HepG2 (cell line): ENCODE measurements around the gene SYMPK. TPM values are rescaled to one million over a fixed set of nuclear protein-coding genes. Genes with fewer than 3 reads are reported as not detected.
A peak's percentile ranks its signal among the peaks of the same experiment; 100 is the strongest.

ENCODE experiments used
- BHLHE40 ChIP-seq: IDR thresholded peaks from 2 replicates; pipeline ENCODE4 v1.6.1; 2011; ENCODE audit warnings: low read length, improper control_type of control experiment
- CHCHD3 ChIP-seq: sonication (generic); formaldehyde crosslinking; IDR thresholded peaks from 2 replicates; pipeline ENCODE4 v1.8.0; 2022; ENCODE audit warnings: mild to moderate bottlenecking, missing genetic modification reagents, moderate library complexity
- DPF2 ChIP-seq: sonication (generic); formaldehyde crosslinking; IDR thresholded peaks from 2 replicates; pipeline ENCODE4 v1.4.0; 2020; ENCODE audit warnings: mild to moderate bottlenecking, low read depth, missing genetic modification reagents, borderline replicate concordance
- EED ChIP-seq: sonication (generic); formaldehyde crosslinking; IDR thresholded peaks from 2 replicates; pipeline ENCODE4 v1.5.0; 2020; ENCODE audit warnings: mild to moderate bottlenecking, missing genetic modification reagents
- FOSL1 ChIP-seq: sonication (generic); formaldehyde crosslinking; IDR thresholded peaks from 2 replicates; pipeline ENCODE4 v1.9.0; 2021; ENCODE audit warnings: missing genetic modification reagents, borderline replicate concordance
- FOSL2 ChIP-seq: sonication (generic); formaldehyde crosslinking; IDR thresholded peaks from 2 replicates; pipeline ENCODE4 v1.4.0; 2020; ENCODE audit warnings: missing genetic modification reagents
- GABPB1 ChIP-seq: IDR thresholded peaks from 2 replicates; pipeline ENCODE4 v1.6.1; 2016; ENCODE audit warnings: mild to moderate bottlenecking, missing genetic modification reagents, moderate library complexity, missing compliant biosample characterization
- HMG20A ChIP-seq: IDR thresholded peaks from 2 replicates; pipeline ENCODE4 v1.6.1; 2016; ENCODE audit warnings: borderline replicate concordance
- ISL2 ChIP-seq: sonication (generic); formaldehyde crosslinking; IDR thresholded peaks from 2 replicates; pipeline ENCODE4 v1.5.0; 2020; ENCODE audit warnings: missing genetic modification reagents
- MEF2D ChIP-seq: sonication (generic); formaldehyde crosslinking; IDR thresholded peaks from 2 replicates; pipeline ENCODE4 v1.5.1; 2020; ENCODE audit warnings: mild to moderate bottlenecking, missing genetic modification reagents
- MYNN ChIP-seq: sonication (generic); formaldehyde crosslinking; IDR thresholded peaks from 2 replicates; pipeline ENCODE4 v1.4.0; 2020; ENCODE audit warnings: mild to moderate bottlenecking, low read depth, missing genetic modification reagents
- NFIC ChIP-seq: IDR thresholded peaks from 2 replicates; pipeline ENCODE4 v1.6.1; 2012; ENCODE audit warnings: mild to moderate bottlenecking, low read length, inconsistent platforms
- NKX3-1 ChIP-seq: sonication (generic); formaldehyde crosslinking; IDR thresholded peaks from 2 replicates; pipeline ENCODE4 v1.5.0; 2020; ENCODE audit warnings: missing genetic modification reagents
- NPAS2 ChIP-seq: sonication (generic); formaldehyde crosslinking; IDR thresholded peaks from 2 replicates; pipeline ENCODE4 v1.8.0; 2022; ENCODE audit warnings: mild to moderate bottlenecking, missing genetic modification reagents, borderline replicate concordance
- PTBP1 ChIP-seq: fragments of 200-400 bp; formaldehyde crosslinking; IDR thresholded peaks from 2 replicates; pipeline ENCODE4 v1.6.1; 2018; ENCODE audit warnings: low read length, low read depth; ENCODE audit not compliant: poor library complexity, severe bottlenecking
- SATB2 ChIP-seq: sonication (generic); formaldehyde crosslinking; IDR thresholded peaks from 2 replicates; pipeline ENCODE4 v1.5.0; 2020; ENCODE audit warnings: missing genetic modification reagents
- SP140L ChIP-seq: sonication (generic); formaldehyde crosslinking; IDR thresholded peaks from 2 replicates; pipeline ENCODE4 v1.4.0; 2020; ENCODE audit warnings: missing genetic modification reagents, borderline replicate concordance
- SRF ChIP-seq: IDR thresholded peaks from 2 replicates; pipeline ENCODE4 v1.6.1; 2011; ENCODE audit warnings: mild to moderate bottlenecking, low read depth, low read length, moderate library complexity
- TEAD3 ChIP-seq: optimal IDR thresholded peaks from 2 replicates; pipeline ENCODE3; 2016; ENCODE audit warnings: borderline replicate concordance
- ZBTB20 ChIP-seq: sonication (generic); formaldehyde crosslinking; IDR thresholded peaks from 2 replicates; pipeline ENCODE4 v1.8.1; 2023; ENCODE audit warnings: missing genetic modification reagents, low read depth, mild to moderate bottlenecking, borderline replicate concordance
- ZNF121 ChIP-seq: sonication (generic); formaldehyde crosslinking; IDR thresholded peaks from 2 replicates; pipeline ENCODE4 v1.5.0; 2020; ENCODE audit warnings: mild to moderate bottlenecking, missing genetic modification reagents
- ZNF143 ChIP-seq: sonication (generic); formaldehyde crosslinking; IDR thresholded peaks from 2 replicates; pipeline ENCODE4 v1.4.0; 2020; ENCODE audit warnings: missing genetic modification reagents
- ZNF251 ChIP-seq: sonication (generic); formaldehyde crosslinking; IDR thresholded peaks from 2 replicates; pipeline ENCODE4 v1.9.0; 2021; ENCODE audit warnings: mild to moderate bottlenecking, missing genetic modification reagents
- ZNF253 ChIP-seq: sonication (generic); formaldehyde crosslinking; IDR thresholded peaks from 2 replicates; pipeline ENCODE4 v1.8.0; 2022; ENCODE audit warnings: mild to moderate bottlenecking, missing genetic modification reagents, borderline replicate concordance
- ZNF510 ChIP-seq: sonication (generic); formaldehyde crosslinking; IDR thresholded peaks from 2 replicates; pipeline ENCODE4 v1.4.0; 2020; ENCODE audit warnings: low read depth, mild to moderate bottlenecking, missing genetic modification reagents
- ZSCAN9 ChIP-seq: IDR thresholded peaks from 2 replicates; pipeline ENCODE4 v1.6.1; 2016; ENCODE audit warnings: borderline replicate concordance
- polyA plus RNA-seq, 8 experiments: library from polyadenylated mRNA; depleted of rRNA in 3 of 8; stranded (reverse) in 7 of 8; unstranded in 1 of 8; fragments of >200 nt; fragmentation: Illumina TruSeq in 4 of 8; extraction: Trizol in 4 of 8; gene quantifications; 2 replicates each; pipeline versions ENCODE4 v1.2.1 to v1.2.3, GENCODE V29; 2011 to 2016; ENCODE audit warnings: low read depth in 4 of 8, missing spikeins in 1 of 8, mixed read lengths in 1 of 8; ENCODE audit not compliant: insufficient read depth in 1 of 8
- total RNA-seq, 5 experiments: library from RNA; depleted of rRNA; stranded (reverse); fragments of >200 nt; fragmentation: Illumina TruSeq; extraction: Trizol; gene quantifications; 2 replicates each; pipeline ENCODE4 v1.2.3, GENCODE V29; 2016; ENCODE audit warnings: low read depth in 1 of 5
- TF ChIP-seq, protein P1 (sequence below): IDR thresholded peaks from 2 replicates; pipeline ENCODE4 v1.6.1; 2016; ENCODE audit warnings: low read depth, control low read depth
- TF ChIP-seq, protein P2 (sequence below): sonication (generic); formaldehyde crosslinking; IDR thresholded peaks from 2 replicates; pipeline ENCODE4 v1.8.1; 2022; ENCODE audit warnings: mild to moderate bottlenecking, missing genetic modification reagents
- TF ChIP-seq, protein P3 (sequence below): sonication (generic); formaldehyde crosslinking; IDR thresholded peaks from 2 replicates; pipeline ENCODE4 v1.4.0; 2020; ENCODE audit warnings: low read depth, mild to moderate bottlenecking, missing genetic modification reagents
- TF ChIP-seq, protein P4 (sequence below): IDR thresholded peaks from 2 replicates; pipeline ENCODE4 v1.6.1; 2012; ENCODE audit warnings: inconsistent platforms

Gene SYMPK
- total and polyA plus RNA-seq, 2 of the 13 experiments (the other 11 are each of a cell fraction or from before 2014, with no cell fraction given) = 21.9 to 55.7 TPM

DNA sequence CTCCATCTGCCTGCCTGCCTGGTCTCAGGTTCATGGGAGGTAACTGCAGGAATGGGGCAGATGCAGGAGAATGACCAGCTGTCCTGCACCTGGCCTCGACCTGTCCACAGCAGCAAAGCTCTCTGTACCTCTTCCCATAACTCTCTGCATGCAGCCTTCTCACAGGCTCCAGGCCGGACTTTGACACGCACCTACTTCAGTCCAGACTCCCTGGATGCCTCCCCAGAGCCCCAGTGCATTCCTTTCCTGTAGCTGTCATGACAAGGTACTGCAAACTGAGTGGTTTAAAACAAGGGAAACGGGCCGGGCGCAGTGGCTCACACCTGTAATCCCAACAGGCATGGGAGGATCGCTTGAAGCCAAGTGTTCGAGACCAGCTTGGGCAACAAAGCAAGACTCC, 48.3 kb upstream of the SYMPK start (continued):
- TF ChIP-seq SATB2 (CRISPR knock-in tag) (no peak), ZNF121 (CRISPR knock-in tag) (no peak), ZNF251 (CRISPR knock-in tag) (no peak), PTBP1 (no peak), ZSCAN9 (no peak), FOSL1 (no peak), ZNF253 (no peak), SP140L (CRISPR knock-in tag) (no peak), ZNF510 (CRISPR knock-in tag) (no peak), NPAS2 (CRISPR knock-in tag) (no peak), CHCHD3 (CRISPR knock-in tag) (no peak), DPF2 (no peak), ZNF143 (peak; percentile 56), TEAD3 (CRISPR knock-in tag) (peak; percentile 83), HMG20A (CRISPR knock-in tag) (no peak), MEF2D (CRISPR knock-in tag) (no peak), SRF (no peak), NFIC (no peak), BHLHE40 (no peak), GABPB1 (CRISPR knock-in tag) (no peak), MYNN (no peak), ZBTB20 (no peak), NKX3-1 (no peak), ISL2 (no peak), FOSL2 (CRISPR knock-in tag) (no peak), EED (CRISPR knock-in tag) (no peak)
- TF ChIP-seq, protein P1, sequence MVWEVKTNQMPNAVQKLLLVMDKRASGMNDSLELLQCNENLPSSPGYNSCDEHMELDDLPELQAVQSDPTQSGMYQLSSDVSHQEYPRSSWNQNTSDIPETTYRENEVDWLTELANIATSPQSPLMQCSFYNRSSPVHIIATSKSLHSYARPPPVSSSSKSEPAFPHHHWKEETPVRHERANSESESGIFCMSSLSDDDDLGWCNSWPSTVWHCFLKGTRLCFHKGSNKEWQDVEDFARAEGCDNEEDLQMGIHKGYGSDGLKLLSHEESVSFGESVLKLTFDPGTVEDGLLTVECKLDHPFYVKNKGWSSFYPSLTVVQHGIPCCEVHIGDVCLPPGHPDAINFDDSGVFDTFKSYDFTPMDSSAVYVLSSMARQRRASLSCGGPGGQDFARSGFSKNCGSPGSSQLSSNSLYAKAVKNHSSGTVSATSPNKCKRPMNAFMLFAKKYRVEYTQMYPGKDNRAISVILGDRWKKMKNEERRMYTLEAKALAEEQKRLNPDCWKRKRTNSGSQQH (CRISPR knock-in tag) = no peak
- TF ChIP-seq, protein P2, sequence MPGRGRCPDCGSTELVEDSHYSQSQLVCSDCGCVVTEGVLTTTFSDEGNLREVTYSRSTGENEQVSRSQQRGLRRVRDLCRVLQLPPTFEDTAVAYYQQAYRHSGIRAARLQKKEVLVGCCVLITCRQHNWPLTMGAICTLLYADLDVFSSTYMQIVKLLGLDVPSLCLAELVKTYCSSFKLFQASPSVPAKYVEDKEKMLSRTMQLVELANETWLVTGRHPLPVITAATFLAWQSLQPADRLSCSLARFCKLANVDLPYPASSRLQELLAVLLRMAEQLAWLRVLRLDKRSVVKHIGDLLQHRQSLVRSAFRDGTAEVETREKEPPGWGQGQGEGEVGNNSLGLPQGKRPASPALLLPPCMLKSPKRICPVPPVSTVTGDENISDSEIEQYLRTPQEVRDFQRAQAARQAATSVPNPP = no peak
- TF ChIP-seq, protein P3, sequence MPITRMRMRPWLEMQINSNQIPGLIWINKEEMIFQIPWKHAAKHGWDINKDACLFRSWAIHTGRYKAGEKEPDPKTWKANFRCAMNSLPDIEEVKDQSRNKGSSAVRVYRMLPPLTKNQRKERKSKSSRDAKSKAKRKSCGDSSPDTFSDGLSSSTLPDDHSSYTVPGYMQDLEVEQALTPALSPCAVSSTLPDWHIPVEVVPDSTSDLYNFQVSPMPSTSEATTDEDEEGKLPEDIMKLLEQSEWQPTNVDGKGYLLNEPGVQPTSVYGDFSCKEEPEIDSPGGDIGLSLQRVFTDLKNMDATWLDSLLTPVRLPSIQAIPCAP = no peak
- TF ChIP-seq, protein P4, sequence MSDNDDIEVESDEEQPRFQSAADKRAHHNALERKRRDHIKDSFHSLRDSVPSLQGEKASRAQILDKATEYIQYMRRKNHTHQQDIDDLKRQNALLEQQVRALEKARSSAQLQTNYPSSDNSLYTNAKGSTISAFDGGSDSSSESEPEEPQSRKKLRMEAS = peak; percentile 27
